GM21576 (cell line): ENCODE results near the gene VTA1.
"Not testable (repeated sequence)": the region's sequence is repeated elsewhere in the genome, so short reads cannot be mapped to it uniquely, and the experiment has no call there.

Experiments used
- ATAC-seq: cut with Tn5 transposase; IDR thresholded peaks from one replicate; pipeline ENCODE4 v1.9.1; 2021; ENCODE audit warnings: mild to moderate bottlenecking, moderate library complexity; ENCODE audit not compliant: unreplicated experiment

VTA1 gene

DNA sequence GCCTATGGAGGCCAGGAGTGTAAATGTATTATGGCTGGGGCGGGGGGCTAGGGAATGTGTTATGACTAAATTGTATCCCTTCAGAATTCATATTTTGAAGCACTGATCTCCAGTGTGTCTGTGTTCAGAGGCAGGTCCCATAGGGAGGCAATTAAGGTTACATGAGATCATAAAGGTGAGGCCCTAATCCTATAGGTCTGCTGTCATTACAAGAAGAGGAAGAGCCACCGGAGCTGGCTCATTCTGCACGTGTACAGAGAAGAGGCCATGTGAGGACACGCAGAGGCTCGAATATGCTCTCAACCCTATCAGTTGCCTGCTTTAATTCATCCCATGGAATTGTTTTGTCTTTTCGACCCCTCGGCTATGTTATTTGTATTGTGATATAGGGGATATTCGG, 76.9 kb downstream of the VTA1 start:
- no peak for ATAC-seq

GRCh38 chr6:142225115-142225514, 78.1 kb downstream of the VTA1 start:
- no peak for ATAC-seq

DNA sequence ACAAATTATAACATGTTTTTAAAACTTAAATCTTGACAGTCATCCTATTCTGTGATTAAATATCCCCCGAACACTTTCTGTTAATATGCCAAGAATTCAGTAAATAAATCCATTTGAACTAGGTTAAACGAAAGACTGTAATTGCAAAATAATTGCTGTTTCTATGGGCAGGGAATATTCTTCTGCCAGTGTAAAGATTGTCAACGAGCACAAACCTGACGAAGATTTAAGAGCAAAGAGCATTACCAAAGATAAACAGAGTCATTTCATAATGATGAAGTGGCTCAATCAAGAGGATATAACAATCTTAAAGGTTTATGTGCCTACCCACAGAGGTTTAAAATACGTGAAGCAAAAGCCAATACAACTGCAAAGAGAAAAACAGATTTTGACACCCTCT, 78.5 kb downstream of the VTA1 start:
- no peak for ATAC-seq

DNA sequence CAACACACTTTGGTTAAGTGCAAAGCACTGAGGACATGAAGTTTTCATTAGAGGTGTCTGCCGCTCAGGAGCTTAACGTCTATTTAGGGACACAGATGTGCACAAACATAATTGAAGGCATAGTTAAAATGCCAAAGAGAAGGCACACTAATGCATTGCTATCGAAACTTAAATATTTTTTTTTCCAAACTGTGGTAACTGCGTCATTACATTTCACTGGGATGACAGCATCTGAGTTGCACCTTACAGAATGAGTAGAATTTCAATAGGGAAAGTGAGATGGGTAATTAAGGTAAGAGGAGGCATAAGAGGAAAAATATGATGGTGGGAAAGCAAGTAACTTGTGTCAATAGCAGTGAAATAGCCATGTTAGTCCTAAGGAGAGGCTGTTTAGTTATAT, 79.7 kb downstream of the VTA1 start:
- ATAC-seq, result no peak

DNA sequence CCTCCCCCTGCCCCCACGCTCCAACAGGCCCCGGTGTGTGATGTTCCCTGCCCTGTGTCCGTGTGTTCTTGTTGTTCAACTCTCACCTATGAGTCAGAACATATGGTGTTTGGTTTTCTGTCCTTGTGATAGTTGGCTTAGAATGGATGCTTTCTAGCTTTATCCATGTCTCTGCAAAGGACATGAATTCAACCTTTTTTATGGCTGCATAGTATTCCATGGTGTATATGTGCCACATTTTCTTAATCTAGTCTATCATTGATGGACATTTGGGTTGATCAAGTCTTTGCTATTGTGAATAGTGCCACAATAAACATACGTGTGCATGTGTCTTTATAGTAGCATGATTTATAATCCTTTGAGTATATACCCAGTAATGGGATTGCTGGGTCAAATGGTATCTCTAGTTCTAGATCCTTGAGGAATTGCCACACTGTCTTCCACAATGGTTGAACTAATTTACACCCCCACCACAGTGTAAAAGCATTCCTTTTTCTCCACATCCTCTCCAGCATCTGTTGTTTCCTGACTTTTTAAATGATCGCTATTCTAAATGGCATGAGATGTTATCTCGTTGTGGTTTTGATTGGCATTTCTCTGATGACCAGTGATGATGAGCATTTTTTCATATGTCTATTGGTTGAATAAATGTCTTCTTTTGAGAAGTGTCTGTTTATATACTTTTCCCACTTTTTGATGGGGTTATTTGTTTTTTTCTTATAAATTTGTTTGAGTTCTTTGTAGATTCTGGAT, 82.6 kb downstream of the VTA1 start:
- ATAC-seq, result not testable (repeated sequence)

DNA sequence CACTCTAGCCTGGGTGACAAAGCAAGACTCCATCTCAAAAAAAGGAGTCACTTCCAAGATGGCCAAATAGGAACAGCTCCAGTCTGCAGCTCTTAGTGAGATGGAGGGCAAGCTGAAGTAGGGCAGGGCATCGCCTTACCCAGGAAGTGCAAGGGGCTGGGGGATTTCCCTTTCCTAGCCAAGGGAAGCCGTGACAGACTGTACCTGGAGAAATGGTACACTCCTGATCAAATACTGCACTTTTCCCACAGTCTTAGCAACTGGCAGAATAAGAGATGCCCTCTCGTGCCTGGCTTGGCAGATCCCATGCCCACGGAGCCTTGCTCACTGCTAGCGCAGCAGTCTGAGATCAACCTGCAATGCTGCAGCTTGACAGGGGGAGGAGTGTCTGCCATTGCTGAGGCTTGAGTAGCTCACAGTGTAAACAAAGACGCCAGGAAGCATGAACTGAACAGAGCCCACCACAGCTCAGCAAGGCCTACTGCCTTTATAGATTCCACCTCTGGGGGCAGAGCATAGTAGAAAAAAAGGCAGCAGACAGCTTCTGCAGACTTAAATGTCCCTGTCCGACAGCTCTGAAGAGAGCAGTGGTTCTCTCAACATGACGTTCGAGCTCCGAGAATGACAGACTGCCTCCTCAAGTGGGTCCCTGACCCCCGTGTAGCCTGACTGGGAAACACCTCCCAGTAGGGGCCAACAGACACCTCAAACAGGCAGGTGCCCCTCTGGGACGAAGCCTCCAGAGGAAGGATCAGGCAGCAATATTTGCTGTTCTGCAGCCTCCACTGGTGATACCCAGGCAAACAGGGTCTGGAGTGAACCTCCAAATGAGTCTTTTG, 85.4 kb downstream of the VTA1 start:
- ATAC-seq, result peak; percentile 52

- ATAC-seq, result no peak
Observed at GRCh38 chr6:142233945-142234682, 87.1 kb downstream of the VTA1 start.

DNA sequence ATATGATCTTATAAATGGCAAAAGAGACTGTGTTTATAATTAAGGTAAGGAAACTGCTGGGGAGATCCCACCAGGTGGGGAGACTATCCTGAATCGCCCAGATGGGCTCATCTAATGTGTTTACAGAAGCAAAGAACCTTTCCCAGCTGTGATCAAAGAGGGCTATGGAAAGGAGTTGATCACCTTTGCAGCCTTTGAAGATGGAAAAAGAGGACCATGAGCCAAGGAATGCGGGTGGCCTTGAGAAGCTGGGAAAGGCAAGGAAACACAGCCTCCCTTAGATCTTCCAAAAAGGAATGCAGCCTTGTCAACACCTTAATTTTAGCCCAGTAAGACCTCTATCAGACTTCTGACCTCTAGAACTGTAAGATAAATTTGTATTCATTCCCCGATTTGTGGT, 88.2 kb downstream of the VTA1 start:
- no peak for ATAC-seq

- no peak for ATAC-seq
Observed at GRCh38 chr6:142235791-142236190, 88.7 kb downstream of the VTA1 start.

DNA sequence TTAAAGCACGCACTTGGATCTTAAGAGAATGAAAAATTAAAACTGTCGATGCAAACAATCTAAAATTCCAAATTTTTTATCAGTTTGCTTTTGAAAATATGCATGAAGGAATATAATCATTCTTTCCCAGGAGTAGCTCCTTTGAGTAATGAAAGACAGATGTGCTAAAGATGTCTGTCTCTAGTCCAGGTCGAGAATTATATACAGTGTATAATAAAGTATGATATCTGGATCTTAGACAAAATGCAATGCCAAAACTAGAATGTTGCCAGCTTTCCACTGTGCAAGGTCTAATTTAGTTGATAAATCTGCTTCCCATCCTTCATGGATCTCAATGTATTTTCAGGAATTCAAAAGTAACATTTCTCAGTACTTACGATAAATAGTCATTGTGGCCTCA, 89.6 kb downstream of the VTA1 start:
- no peak for ATAC-seq

GRCh38 chr6:142238881-142239280, 91.8 kb downstream of the VTA1 start:
- no peak for ATAC-seq

DNA sequence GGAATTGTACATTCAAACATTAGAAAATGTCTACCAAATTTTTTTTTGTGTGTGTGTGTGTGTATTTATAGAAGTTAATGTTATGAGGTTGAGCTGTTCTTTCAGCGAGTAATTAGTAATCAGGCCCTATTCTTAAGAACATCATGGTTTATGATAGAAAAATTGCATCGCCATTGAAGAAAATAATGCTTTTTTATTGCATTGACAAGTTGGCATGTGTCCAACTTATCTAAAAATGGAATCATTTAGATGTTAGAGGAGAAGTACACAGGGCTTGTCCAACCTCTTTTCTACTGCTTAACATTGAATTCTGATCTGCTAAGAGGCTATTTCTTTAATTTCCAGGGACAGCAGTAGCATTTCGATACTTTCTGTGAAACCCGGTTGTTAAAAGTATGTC, 93.1 kb downstream of the VTA1 start:
- ATAC-seq, result no peak

DNA sequence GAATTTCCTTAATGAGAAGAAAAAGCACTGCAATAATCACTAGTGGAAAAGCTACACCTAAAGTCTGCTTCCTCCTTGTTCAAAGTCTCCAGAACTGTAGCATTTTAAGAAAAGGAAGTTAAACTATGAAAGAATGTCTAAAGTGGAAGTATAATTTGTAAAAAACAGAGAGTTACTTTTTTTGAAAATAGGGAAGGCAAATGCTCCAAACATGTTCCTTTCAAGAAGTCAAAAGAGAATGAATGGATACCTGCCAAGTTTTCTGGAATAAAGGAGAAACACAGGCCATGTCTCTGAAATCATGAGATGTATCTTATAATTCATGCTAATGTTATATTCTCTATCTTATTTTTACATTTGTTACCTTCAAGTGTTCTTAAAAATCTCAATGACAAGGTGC, 94.0 kb downstream of the VTA1 start:
- no peak for ATAC-seq

- ATAC-seq, result no peak
Observed at GRCh38 chr6:142242269-142242668, 95.2 kb downstream of the VTA1 start.

DNA sequence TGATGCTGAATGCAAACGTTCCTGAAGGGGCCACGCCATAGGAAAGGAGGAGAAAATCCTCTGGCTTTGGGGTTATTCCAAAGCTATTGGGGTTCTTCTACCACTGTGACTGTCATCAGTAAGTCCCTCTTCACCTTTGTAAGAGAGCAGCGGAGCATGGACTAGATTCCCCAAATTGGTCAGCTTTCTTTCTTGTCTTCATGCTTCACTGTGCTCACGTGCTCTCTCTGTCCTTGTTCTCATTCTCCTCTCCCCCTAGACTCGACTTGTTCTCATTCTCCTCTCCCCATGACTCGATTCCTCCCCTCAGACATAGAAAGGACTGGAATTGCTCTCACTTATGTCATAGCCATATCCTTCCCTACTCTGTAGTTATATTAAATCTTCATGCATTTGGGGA, 99.9 kb downstream of the VTA1 start:
- ATAC-seq, result peak; percentile 70

DNA sequence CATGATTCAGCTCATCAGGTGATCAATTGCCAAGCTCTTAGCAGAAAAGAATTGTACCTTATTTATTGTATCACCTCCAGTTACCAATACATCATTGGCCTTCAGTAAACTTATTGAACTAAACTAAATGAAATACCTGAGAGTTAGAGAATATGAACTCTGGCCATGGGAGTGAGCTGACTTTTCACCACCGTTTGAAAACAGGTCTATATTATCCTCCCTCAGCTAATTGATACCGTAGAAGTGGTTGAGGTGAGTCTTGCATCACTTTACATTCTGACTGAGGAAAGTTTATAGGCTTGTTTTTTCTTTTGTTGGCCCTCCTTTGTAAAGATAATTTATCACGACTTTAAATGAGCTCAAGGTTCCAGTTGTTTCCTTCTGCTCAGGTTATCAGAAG, 102.2 kb downstream of the VTA1 start:
- ATAC-seq, result no peak

GRCh38 chr6:142251930-142252445, 104.9 kb downstream of the VTA1 start:
- no peak for ATAC-seq

- no peak for ATAC-seq
Observed at GRCh38 chr6:142254513-142254912, 107.5 kb downstream of the VTA1 start.

DNA sequence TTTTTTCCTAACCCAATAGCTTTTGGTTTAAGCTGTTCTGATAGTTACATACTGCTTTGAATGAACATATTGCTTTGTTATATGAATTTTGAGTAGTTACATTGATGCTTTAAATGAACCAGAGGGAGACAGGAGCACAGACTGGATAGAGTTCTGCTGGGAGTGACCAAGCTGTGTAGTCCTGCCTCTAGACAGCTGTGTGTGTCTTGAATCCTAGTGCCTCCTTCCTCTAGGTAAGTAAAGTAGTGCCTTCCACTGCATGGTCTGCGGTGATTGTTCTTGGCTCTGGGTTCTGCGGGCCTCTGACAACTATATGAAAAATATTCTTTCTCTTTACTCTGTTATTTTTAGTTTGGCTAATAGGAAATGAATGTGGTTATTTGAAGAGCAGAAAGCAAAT, 108.7 kb downstream of the VTA1 start:
- no peak for ATAC-seq

DNA sequence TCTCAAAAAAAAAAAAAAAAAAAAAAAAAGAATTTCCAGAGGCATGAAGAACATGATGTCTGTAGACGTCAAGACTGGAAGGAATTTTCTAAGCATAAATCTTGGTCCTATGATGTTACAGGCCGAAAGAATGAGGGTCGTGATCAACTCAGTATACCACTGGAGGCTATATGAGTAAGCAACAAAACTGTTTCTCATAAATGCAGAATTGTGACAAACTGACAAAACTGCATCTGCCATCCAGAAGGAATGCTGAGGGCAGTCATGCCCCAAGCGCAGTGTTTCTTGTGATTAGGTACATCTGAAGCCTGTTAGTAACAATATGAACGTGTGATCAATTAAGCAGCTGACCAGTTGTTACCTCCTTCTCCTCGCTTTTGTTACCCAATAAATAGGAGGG, 111.2 kb downstream of the VTA1 start:
- ATAC-seq, result no peak

GRCh38 chr6:142258757-142259156, 111.7 kb downstream of the VTA1 start:
- ATAC-seq, result no peak
